ENCODE data around the gene SYT11. TPM values are rescaled to one million over a fixed set of nuclear protein-coding genes. Genes with fewer than 3 reads are reported as not detected.

SYT11 gene
- total RNA-seq, 2 donors from 2014 or later = 15.5 to 21.5 TPM

GRCh38 chr1:155931332-155932038, 72.1 kb downstream of the SYT11 start:
- H3K4me3 ChIP-seq = no peak overlapping the region
- peaks cover 0 to 45% of the 10 kb centered on the region in 2 donors for H3K4me1 ChIP-seq
- DNase-seq (ENCODE audit: low spot score) = no peak
- no peaks in the 10 kb centered on the region for H3K27me3 ChIP-seq
- no peaks in the 10 kb centered on the region for H3K9me3 ChIP-seq
- no peak overlapping the region for H3K27ac ChIP-seq
- peaks cover 61% of the 10 kb centered on the region for H3K36me3 ChIP-seq
- TF ChIP-seq CTCF (IDR thresholded peaks at IDR 0.05) = no peak

- Histone ChIP-seq H3K27me3 (no peaks in the 10 kb centered on the region), H3K36me3 (peaks cover 55% of the 10 kb centered on the region), H3K4me1 (peaks cover 0 to 45% of the 10 kb centered on the region in 2 donors), H3K4me3 (no peak overlapping the region), H3K27ac (no peak overlapping the region), H3K9me3 (no peaks in the 10 kb centered on the region)
- DNase-seq (ENCODE audit: low spot score) = no peak
- TF ChIP-seq CTCF (IDR thresholded peaks at IDR 0.05) = no peak
Measured at GRCh38 chr1:155932081-155932480, 72.7 kb downstream of the SYT11 start.

GRCh38 chr1:155932487-155932886, 73.1 kb downstream of the SYT11 start:
- H3K4me1 ChIP-seq = peaks cover 0 to 45% of the 10 kb centered on the region in 2 donors
- H3K27me3 ChIP-seq = no peaks in the 10 kb centered on the region
- H3K36me3 ChIP-seq = peaks cover 51% of the 10 kb centered on the region
- no peak for DNase-seq (ENCODE audit: low spot score)
- H3K9me3 ChIP-seq = no peaks in the 10 kb centered on the region
- TF ChIP-seq CTCF (IDR thresholded peaks at IDR 0.05) = no peak
- H3K4me3 ChIP-seq = no peak overlapping the region
- H3K27ac ChIP-seq = no peak overlapping the region

- H3K27ac ChIP-seq = peak overlapping the region; percentile 88 to 93
- no peaks in the 10 kb centered on the region for H3K27me3 ChIP-seq
- peaks cover 41% of the 10 kb centered on the region for H3K36me3 ChIP-seq
- TF ChIP-seq CTCF (IDR thresholded peaks at IDR 0.05) = no peak
- H3K9me3 ChIP-seq = no peaks in the 10 kb centered on the region
- H3K4me3 ChIP-seq = peak overlapping the region; percentile 89 to 94
- peaks cover 0 to 50% of the 10 kb centered on the region in 2 donors for H3K4me1 ChIP-seq
- no peak for DNase-seq (ENCODE audit: low spot score)
Measured at GRCh38 chr1:155933591-155934096, 74.3 kb downstream of the SYT11 start.

GRCh38 chr1:155934097-155934935, 74.9 kb downstream of the SYT11 start, which contains the start of gene KHDC4:
TSS of gene KHDC4 (minus strand) at chr1:155934413. CDS start at chr1:155934373, 40 bp downstream.
- Histone ChIP-seq H3K27ac (peak within 1 kb of the TSS; percentile 88 to 93), H3K27me3 (no peaks in the 10 kb centered on the region), H3K36me3 (peaks cover 34% of the 10 kb centered on the region), H3K4me1 (peaks cover 0 to 57% of the 10 kb centered on the region in 2 donors), H3K9me3 (no peaks in the 10 kb centered on the region), H3K4me3 (peak within 1 kb of the TSS; percentile 89 to 94)
- DNase-seq (ENCODE audit: low spot score) = peak; percentile 98
- peak in 1 of 2 donors; percentile 47 for TF ChIP-seq CTCF (IDR thresholded peaks at IDR 0.05)

Other genes with a start within 250 kb of the SYT11 start
- gene MSTO1, start 249.3 kb upstream of the SYT11 start, total RNA-seq = 1 to 10 TPM; 4.4 to 4.8 TPM
- gene YY1AP1, start 170.8 kb upstream of the SYT11 start, total RNA-seq = 10 to 100 TPM; 54.0 to 90.8 TPM
- gene DAP3, start 170.5 kb upstream of the SYT11 start, total RNA-seq = 100 to 1,000 TPM in 1 of 2 donors, 10 to 100 TPM in 1; 76.8 to 120 TPM
- gene GON4L, start 2.4 kb upstream of the SYT11 start, total RNA-seq = 10 to 100 TPM; 14.9 to 22.4 TPM
- 10 to 100 TPM; 13.3 to 25.3 TPM for gene RIT1, start 51.8 kb downstream of the SYT11 start, total RNA-seq
- 10 to 100 TPM; 13.4 to 25.9 TPM for gene KHDC4, start 74.8 kb downstream of the SYT11 start, total RNA-seq
- gene RXFP4, start 82.1 kb downstream of the SYT11 start, total RNA-seq = not detected
- 10 to 100 TPM; 50.8 to 69.8 TPM for gene ARHGEF2, start 119.0 kb downstream of the SYT11 start, total RNA-seq
- gene SSR2, start 161.4 kb downstream of the SYT11 start, total RNA-seq = 100 to 1,000 TPM in 1 of 2 donors, 10 to 100 TPM in 1; 87.6 to 206 TPM
- 10 to 100 TPM; 14.6 to 25.9 TPM for gene UBQLN4, start 194.2 kb downstream of the SYT11 start, total RNA-seq
- gene LAMTOR2, start 195.2 kb downstream of the SYT11 start, total RNA-seq = 10 to 100 TPM; 46.1 to 50.7 TPM
- under 1 TPM in 1 of 2 donors, not detected in 1; 0.98 TPM for gene RAB25, start 201.6 kb downstream of the SYT11 start, total RNA-seq
- under 1 TPM; 0.15 to 0.47 TPM for gene MEX3A, start 222.9 kb downstream of the SYT11 start, total RNA-seq